KMS-11 (cell line): Measurements from ENCODE around the gene TMEM106C.
"Not testable (repeated sequence)": the region's sequence is repeated elsewhere in the genome, so short reads cannot be mapped to it uniquely, and the experiment has no call there.

Experiments used
- H2AFZ ChIP-seq: fragments of 200-600 bp; sonication (generic); 2 replicates; pipeline ENCODE4 v1.6.1; 2016; ENCODE audit warnings: antibody characterized with exemption, mixed run types, low read depth
- H3K27ac ChIP-seq: fragments of 200-600 bp; sonication (generic); 2 replicates; pipeline ENCODE4 v1.6.1; 2016; ENCODE audit warnings: mild to moderate bottlenecking, mixed run types
- H3K27me3 ChIP-seq: fragments of 200-600 bp; sonication (generic); 2 replicates; pipeline ENCODE4 v1.6.1; 2017; ENCODE audit warnings: mild to moderate bottlenecking, low read depth, mixed run types, moderate library complexity; ENCODE audit not compliant: insufficient read depth
- H3K36me3 ChIP-seq: fragments of 200-600 bp; sonication (generic); 2 replicates; pipeline ENCODE4 v1.6.1; 2017; ENCODE audit warnings: mild to moderate bottlenecking, mixed run types; ENCODE audit not compliant: insufficient read depth
- H3K4me1 ChIP-seq: fragments of 200-600 bp; sonication (generic); 2 replicates; pipeline ENCODE4 v1.6.1; 2016; ENCODE audit warnings: mild to moderate bottlenecking, low read depth, mixed run types; ENCODE audit not compliant: poor library complexity, severe bottlenecking
- H3K4me2 ChIP-seq: fragments of 200-600 bp; sonication (generic); 2 replicates; pipeline ENCODE4 v1.7.0; 2016; ENCODE audit warnings: mild to moderate bottlenecking, mixed run types
- H3K4me3 ChIP-seq: fragments of 200-600 bp; sonication (generic); IDR thresholded peaks from 2 replicates; pipeline ENCODE4 v1.6.1; 2017; ENCODE audit warnings: low read depth, low read length, mixed read lengths; ENCODE audit not compliant: insufficient read depth
- H3K79me2 ChIP-seq: fragments of 200-600 bp; sonication (generic); 2 replicates; pipeline ENCODE4 v1.6.1; 2016; ENCODE audit warnings: low read depth, mixed run types; ENCODE audit not compliant: insufficient read depth
- H3K9ac ChIP-seq: fragments of 200-600 bp; sonication (generic); 2 replicates; pipeline ENCODE4 v1.6.1; 2016; ENCODE audit warnings: mild to moderate bottlenecking, mixed run types
- H4K20me1 ChIP-seq: fragments of 200-600 bp; sonication (generic); 2 replicates; pipeline ENCODE4 v1.6.1; 2016; ENCODE audit warnings: mild to moderate bottlenecking, mixed run types; ENCODE audit not compliant: insufficient read depth
- TF ChIP-seq, protein P1 (sequence below): fragments of 200-600 bp; sonication (generic); conservative IDR thresholded peaks from 2 replicates; pipeline ENCODE4 v1.6.1; 2017; ENCODE audit warnings: low read depth, mild to moderate bottlenecking, antibody characterized with exemption, low read length, moderate library complexity, mixed read lengths

The TMEM106C gene

DNA sequence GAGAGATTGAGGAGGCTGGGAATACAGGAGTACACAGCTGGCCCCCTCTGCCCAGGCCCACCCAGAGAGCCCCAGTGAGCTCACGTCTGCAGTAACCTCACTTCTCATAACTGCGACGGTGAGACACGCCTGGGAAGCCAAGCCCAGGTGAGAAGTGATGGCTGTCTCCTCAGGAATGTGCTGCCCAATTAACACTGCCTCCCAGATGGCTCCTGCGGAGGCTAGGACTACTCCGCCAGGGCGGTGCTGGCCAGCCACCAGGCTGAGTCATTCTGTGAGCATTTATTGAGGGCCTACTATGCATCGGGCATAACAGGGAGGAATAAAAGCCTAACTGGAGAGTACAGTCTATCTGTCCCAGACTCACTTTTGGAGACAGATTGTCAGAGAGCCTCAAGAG, 9.3 kb upstream of the TMEM106C start:
- H3K4me3 ChIP-seq = no peak overlapping the region
- TF ChIP-seq, protein P1, sequence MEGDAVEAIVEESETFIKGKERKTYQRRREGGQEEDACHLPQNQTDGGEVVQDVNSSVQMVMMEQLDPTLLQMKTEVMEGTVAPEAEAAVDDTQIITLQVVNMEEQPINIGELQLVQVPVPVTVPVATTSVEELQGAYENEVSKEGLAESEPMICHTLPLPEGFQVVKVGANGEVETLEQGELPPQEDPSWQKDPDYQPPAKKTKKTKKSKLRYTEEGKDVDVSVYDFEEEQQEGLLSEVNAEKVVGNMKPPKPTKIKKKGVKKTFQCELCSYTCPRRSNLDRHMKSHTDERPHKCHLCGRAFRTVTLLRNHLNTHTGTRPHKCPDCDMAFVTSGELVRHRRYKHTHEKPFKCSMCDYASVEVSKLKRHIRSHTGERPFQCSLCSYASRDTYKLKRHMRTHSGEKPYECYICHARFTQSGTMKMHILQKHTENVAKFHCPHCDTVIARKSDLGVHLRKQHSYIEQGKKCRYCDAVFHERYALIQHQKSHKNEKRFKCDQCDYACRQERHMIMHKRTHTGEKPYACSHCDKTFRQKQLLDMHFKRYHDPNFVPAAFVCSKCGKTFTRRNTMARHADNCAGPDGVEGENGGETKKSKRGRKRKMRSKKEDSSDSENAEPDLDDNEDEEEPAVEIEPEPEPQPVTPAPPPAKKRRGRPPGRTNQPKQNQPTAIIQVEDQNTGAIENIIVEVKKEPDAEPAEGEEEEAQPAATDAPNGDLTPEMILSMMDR = no peak
- peaks cover 6% of the 10 kb centered on the region for H3K4me1 ChIP-seq
- no peaks in the 10 kb centered on the region for H3K36me3 ChIP-seq
- H3K4me2 ChIP-seq = no peak overlapping the region
- no peak overlapping the region for H3K9ac ChIP-seq
- no peaks in the 10 kb centered on the region for H4K20me1 ChIP-seq
- H2AFZ ChIP-seq = no peak overlapping the region
- H3K79me2 ChIP-seq = no peaks in the 10 kb centered on the region
- no peak overlapping the region for H3K27ac ChIP-seq
- no peaks in the 10 kb centered on the region for H3K27me3 ChIP-seq

DNA sequence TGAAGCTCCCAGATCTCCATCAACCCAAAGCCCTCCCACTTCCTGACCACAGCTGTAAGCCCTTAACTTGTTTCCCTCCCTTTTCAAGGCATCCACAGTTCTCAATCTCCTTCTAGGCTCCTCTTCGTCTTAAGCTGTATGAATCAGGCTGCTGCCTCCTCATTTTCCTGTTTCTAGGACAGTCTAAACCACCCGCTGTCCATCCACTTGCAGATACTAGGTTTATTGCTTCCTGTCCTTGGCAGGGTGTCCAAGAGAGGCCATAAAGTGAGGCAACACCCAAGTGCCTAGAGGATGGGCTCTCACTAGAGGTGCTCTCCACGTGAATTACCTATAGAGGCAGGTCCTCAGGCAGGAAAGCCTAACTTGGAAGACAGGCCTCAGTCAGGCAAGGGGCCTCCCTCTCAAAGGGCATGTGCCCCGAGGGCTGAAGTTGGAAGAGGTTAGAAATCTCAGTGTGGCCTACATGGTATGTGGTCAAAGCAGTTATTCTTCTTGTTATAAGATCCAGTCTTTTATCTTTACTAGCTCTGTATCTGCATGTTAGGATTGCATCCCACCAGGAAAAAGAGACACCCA, 8.8 kb upstream of the TMEM106C start:
- no peaks in the 10 kb centered on the region for H3K27me3 ChIP-seq
- no peaks in the 10 kb centered on the region for H4K20me1 ChIP-seq
- no peak overlapping the region for H3K4me2 ChIP-seq
- no peak overlapping the region for H3K9ac ChIP-seq
- no peak overlapping the region for H2AFZ ChIP-seq
- no peak overlapping the region for H3K27ac ChIP-seq
- no peak overlapping the region for H3K4me3 ChIP-seq
- TF ChIP-seq, protein P1 = no peak
- H3K36me3 ChIP-seq = no peaks in the 10 kb centered on the region
- H3K4me1 ChIP-seq = peaks cover 2% of the 10 kb centered on the region
- no peaks in the 10 kb centered on the region for H3K79me2 ChIP-seq

DNA sequence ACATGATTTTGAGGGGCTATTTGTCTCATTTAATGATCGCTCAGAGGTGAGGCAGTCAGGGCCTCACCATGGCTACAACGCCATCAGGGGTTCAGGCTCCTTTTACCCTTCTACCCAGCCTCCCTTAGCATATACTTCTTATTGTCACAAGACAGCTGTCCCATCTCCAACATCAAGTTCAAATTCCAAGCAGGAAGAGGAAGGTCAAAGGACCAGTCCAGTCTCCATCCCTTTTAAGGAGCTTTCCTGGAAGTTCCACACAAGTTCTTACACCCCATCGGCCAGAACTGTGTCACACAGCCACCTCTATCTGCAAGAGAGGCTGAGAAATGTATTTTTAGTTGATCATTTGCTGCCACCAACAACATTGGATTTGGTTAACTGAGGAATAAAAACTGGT, 8.3 kb upstream of the TMEM106C start:
- Histone ChIP-seq H3K4me3 (no peak overlapping the region), H3K4me1 (no peaks in the 10 kb centered on the region), H4K20me1 (no peaks in the 10 kb centered on the region), H3K27ac (no peak overlapping the region), H3K27me3 (no peaks in the 10 kb centered on the region), H3K9ac (no peak overlapping the region), H3K36me3 (no peaks in the 10 kb centered on the region), H3K79me2 (no peaks in the 10 kb centered on the region), H3K4me2 (no peak overlapping the region), H2AFZ (no peak overlapping the region)
- TF ChIP-seq, protein P1 = no peak

DNA sequence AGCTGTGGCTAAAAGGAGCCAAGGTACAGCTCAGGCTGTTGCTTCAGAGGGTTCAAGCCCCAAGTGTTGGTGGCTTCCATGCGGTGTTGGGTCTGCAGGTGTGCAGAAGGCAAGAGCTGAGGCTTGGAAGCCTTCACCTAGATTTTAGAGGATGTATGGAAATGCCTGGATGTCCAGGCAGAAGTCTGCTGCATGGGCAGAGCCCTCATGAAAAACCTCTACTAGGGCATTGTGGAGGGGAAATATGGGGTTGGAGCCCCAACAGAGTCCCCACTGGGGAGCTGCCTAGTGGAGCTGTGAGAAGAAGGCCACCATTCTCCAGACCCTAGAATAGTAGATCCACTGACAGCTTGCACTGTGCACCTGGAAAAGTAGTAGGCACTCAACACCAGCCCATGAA, 5.7 kb upstream of the TMEM106C start:
- not testable (repeated sequence) for H2AFZ ChIP-seq, H3K4me1 ChIP-seq, H4K20me1 ChIP-seq, H3K27ac ChIP-seq, H3K9ac ChIP-seq, H3K27me3 ChIP-seq, H3K36me3 ChIP-seq, H3K4me2 ChIP-seq, H3K79me2 ChIP-seq, H3K4me3 ChIP-seq

DNA sequence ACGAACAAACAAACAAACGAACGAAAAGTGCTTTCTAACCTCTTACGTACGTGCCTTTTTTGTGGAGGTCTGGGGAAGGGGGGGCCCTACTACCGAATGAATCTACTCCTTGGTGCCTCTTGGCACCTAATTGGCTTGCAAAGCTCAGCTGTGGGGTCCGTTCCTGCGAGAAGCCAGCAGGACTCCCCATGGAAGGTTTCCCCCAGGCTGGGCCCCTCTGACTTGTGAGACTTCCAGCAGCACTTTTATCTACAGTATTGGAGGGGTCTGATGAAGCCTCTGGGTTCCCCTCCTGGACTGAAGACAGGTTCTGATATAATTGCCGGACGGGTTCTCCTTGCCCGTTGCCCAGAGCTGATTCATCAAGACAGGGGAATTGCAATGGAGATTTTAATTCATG, 1.2 kb upstream of the TMEM106C start:
- no peak overlapping the region for H3K9ac ChIP-seq
- H3K27me3 ChIP-seq = no peaks in the 10 kb centered on the region
- no peaks in the 10 kb centered on the region; the same call in 1 of the 2 replicates for H3K79me2 ChIP-seq
- no peak overlapping the region for H2AFZ ChIP-seq
- no peaks in the 10 kb centered on the region for H4K20me1 ChIP-seq
- TF ChIP-seq, protein P1 = no peak
- no peak overlapping the region for H3K4me2 ChIP-seq
- no peak overlapping the region for H3K4me3 ChIP-seq
- no peaks in the 10 kb centered on the region; the same call in 1 of the 2 replicates for H3K36me3 ChIP-seq
- H3K27ac ChIP-seq = no peak overlapping the region
- H3K4me1 ChIP-seq = peaks cover 14% of the 10 kb centered on the region
